GM19043 (cell line): Measurements from ENCODE around the gene OR2C3.
A peak's percentile ranks its signal among the peaks of the same experiment; 100 is the strongest.
"Not testable (repeated sequence)": the region's sequence is repeated elsewhere in the genome, so short reads cannot be mapped to it uniquely, and the experiment has no call there.

ENCODE experiments used
- ATAC-seq: cut with Tn5 transposase; IDR thresholded peaks from one replicate; pipeline ENCODE4 v1.9.1; 2021; ENCODE audit warnings: low read depth; ENCODE audit not compliant: unreplicated experiment

The OR2C3 gene

GRCh38 chr1:247521886-247522285, 14.4 kb downstream of the OR2C3 start:
- not testable (repeated sequence) for ATAC-seq

DNA sequence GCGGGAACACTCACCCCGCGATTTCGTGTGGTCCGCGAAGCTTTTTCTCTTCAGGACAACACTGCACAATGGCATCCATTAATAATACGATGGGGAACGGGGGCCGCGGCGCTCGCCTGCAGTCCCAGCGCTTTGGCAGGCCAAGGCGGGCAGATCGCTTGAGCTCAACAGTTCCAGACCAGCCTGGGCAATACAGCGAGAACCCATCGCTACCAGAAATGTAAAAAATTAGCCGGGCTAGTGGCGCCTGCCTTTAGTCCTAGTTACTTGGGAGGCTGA, 17.7 kb downstream of the OR2C3 start:
- ATAC-seq = no peak

GRCh38 chr1:247517795-247518612, 18.2 kb downstream of the OR2C3 start:
- ATAC-seq = no peak

DNA sequence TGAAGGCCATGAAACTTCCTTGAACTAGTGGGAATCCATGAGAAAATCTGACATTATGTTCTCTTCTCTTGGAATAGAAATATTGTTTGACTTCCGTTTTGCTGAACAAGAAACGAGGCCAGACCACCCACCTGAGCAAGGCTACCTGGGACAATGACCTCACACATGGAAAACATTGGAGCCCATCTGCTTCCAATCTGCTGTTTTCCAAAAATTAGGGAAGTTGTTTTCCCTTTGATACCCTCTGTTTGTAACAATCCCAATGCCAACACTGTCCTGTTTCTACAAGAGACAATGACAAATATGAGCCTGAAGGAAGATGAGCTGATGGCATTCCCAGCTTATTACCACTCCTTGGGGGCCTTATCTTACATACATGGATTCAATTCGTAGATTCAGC, 29.4 kb downstream of the OR2C3 start:
- no peak for ATAC-seq

DNA sequence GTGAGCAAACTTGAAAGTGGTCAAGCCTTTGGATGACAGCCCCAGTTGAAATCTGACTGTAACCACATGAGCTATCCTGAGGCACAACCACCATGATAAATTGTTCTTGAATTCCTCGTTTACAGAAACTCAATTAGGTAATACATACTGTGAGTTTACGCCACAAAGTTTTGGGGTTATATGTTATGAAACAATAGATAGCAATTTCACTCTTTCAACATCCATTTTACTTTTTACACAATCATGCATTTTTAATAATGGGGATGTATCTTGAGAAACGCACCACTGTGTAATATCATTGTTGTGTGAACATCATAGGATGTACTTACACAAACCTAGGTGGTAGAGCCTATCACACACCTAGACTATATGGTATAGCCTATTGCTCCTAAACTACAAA, 35.4 kb downstream of the OR2C3 start:
- ATAC-seq = no peak

- no peak for ATAC-seq
These were observed 39.5 kb downstream of the OR2C3 start for GRCh38 chr1:247496581-247497285.

DNA sequence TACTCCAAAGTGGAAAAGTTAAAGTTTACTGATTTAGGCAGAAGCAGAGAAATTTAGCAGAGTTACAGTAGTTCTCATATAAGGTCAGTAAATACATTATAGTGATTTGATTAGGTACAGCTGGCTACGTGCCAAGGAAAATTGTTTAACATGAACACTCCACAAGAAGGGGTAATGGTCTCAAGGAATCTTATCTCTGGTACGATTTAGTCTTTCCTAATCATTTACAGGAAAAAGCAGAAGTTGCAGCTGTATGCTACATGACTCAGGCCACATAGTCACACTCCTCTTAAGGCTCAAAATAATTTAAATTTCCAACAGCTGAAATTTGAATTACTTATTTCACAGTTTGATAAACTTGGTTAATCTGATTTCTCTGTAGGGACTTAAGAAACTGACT, 41.5 kb downstream of the OR2C3 start:
- ATAC-seq = peak; percentile 89

DNA sequence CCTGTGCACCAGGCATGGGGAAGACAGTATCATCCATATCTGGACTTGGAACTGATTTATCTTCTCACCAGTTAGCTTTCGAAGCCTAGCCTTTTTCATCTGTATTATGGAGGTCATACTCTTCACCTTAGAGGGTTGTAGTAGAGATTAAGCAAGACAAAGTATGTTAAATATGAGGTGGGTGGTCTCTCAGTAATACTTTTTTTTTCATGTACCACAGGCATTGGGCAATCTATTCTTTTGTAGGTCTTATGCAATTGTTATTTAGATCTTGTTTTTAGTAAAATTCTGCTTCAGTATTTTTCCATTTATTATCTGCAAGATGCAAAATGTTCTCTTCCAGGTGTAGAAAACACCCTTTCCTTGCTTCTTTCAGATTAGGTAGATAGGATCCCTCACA, 43.1 kb downstream of the OR2C3 start:
- ATAC-seq = no peak

GRCh38 chr1:247491328-247491727, 44.9 kb downstream of the OR2C3 start:
- ATAC-seq = no peak

GRCh38 chr1:247487057-247487456, 49.2 kb downstream of the OR2C3 start:
- ATAC-seq = no peak

DNA sequence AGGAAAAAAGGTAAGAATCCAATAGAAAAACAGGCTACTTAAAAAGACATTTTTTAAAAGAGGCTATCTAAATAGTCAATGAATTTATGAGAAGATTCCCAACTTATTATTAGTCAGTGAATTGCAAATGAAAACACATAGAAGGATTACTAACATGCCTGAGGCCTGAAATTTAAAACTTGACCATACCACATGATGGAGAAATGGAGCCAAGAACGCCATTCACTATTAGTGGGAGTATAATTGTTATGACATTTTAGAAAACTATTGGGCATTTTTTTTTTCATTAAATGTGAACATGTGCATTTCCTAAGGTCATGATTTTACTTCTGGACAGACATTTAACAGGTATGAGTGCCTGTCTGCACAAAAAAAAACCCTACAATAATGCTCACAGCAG, 53.5 kb downstream of the OR2C3 start:
- ATAC-seq = no peak

- ATAC-seq = not testable (repeated sequence)
These were observed 59.7 kb downstream of the OR2C3 start for GRCh38 chr1:247476328-247477058.

DNA sequence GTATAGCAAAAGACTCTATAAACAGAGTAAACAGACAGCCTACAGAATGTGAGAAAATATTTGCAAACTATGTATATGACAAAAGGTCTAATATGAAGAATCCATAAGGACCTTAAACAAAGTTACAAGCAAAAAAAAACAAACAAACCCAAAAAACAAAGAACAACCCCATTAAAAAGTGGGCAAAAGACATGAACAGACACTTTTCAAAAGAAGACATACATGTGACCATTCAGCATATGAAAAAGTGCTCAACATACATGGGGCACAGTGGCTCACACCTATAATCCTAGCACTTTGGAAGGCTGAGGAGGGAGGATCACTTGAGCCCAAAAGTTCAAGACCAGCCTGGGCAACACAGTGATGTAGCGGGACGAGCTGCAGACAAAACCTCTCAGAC, 60.4 kb downstream of the OR2C3 start:
- ATAC-seq = no peak
